ENCODE results near the gene LAMP5.

GRCh38 chr20:9475456-9475855, 38.9 kb upstream of the LAMP5 start:
- no peak for TF ChIP-seq CTCF (IDR thresholded peaks at IDR 0.05; ENCODE audit: poor library complexity)
- no peak for TF ChIP-seq EZH2 (IDR thresholded peaks at IDR 0.05; ENCODE audit: borderline replicate concordance)
- TF ChIP-seq EZH2phosphoT487 (IDR thresholded peaks at IDR 0.05; ENCODE audit: low read depth, severe bottlenecking, unreplicated experiment) = no peak

All from hepatocyte (in vitro differentiated cells).